Bronchial epithelial cell (primary cell): Measurements from ENCODE around the gene HDGFL3. TPM values are rescaled to one million over a fixed set of nuclear protein-coding genes. Genes with fewer than 3 reads are reported as not detected.
"Not testable (repeated sequence)": the region's sequence is repeated elsewhere in the genome, so short reads cannot be mapped to it uniquely, and the experiment has no call there.

Source experiments
- DNase-seq: peaks from one replicate; pipeline ENCODE4 v3.0.0-alpha.2; 2010; ENCODE audit warnings: low read depth
- FAIRE-seq: peaks from 2 replicates; lab custom pipeline; 2011; peaks lifted over from hg19 to GRCh38; lab: Jason Lieb, UNC
- H3K27me3 ChIP-seq: 2 replicates; pipeline ENCODE4 v1.5.1; 2011; ENCODE audit warnings: low read length; ENCODE audit not compliant: control insufficient read depth, insufficient read depth
- H3K36me3 ChIP-seq: 2 replicates; pipeline ENCODE4 v1.5.1; 2011; ENCODE audit warnings: low read length; ENCODE audit not compliant: control insufficient read depth, insufficient read depth
- H3K4me3 ChIP-seq: 2 replicates; pipeline ENCODE4 v1.5.1; 2011; ENCODE audit warnings: mild to moderate bottlenecking, low read depth, low read length, control low read depth
- CTCF ChIP-seq: IDR thresholded peaks from 2 replicates; pipeline ENCODE4 v1.5.1; 2011; ENCODE audit warnings: mild to moderate bottlenecking, moderate library complexity, low read length, control low read depth, inconsistent platforms; ENCODE audit not compliant: insufficient read depth, severe bottlenecking
- total RNA-seq: library from RNA; depleted of rRNA; stranded (reverse); fragments of >200 nt; gene quantifications from 2 replicates; pipeline ENCODE4 v1.2.1, GENCODE V29; 2014

Gene HDGFL3
- total RNA-seq, 1 donor from 2014 or later: 28.7 TPM

DNA sequence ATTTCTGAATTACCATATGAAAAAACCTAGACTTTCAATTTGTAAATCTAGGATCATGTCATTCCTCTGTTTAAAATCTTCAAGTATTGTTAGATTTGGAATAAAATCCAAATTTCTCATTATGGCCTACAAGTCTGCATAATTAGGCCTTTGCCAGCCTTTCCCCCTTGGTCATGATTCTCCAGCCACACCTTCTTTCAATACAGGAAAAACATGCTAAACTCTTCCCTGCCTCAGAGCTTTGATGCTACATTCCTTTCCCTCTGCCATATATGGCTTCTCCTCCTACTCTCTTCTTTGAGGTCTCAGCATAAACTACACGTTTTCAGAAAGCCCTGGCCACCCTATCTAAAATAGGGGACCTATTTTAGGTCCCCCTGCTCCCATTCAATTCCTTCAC, 51.7 kb downstream of the HDGFL3 start:
- Histone ChIP-seq H3K36me3 (peaks cover 1% of the 10 kb centered on the region), H3K27me3 (no peaks in the 10 kb centered on the region), H3K4me3 (no peak overlapping the region)
- no peak for TF ChIP-seq CTCF
- no peak for DNase-seq
- no peak for FAIRE-seq

DNA sequence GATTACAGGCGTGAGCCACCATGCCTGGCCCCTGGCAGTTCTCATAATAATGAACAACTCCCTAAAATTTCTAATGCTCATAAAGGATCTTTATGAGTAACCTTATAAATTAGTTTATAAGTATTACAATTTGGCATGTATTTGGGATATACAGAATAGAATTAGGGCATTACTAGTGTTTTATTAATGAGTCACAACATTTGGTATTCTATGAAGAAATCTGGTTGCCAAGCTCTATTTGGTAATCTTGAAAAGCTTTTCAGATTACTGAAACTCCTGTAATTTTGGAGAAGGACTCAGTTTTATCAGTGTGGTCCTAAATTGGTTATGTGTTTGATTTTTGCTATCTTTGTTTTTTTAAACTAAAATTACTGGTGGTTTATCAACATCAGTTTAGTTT, 54.3 kb downstream of the HDGFL3 start:
- FAIRE-seq (no peak), DNase-seq (peak; percentile 20)
- peaks cover 1% of the 10 kb centered on the region for H3K36me3 ChIP-seq
- no peak for TF ChIP-seq CTCF
- H3K27me3 ChIP-seq: no peaks in the 10 kb centered on the region
- no peak overlapping the region for H3K4me3 ChIP-seq

DNA sequence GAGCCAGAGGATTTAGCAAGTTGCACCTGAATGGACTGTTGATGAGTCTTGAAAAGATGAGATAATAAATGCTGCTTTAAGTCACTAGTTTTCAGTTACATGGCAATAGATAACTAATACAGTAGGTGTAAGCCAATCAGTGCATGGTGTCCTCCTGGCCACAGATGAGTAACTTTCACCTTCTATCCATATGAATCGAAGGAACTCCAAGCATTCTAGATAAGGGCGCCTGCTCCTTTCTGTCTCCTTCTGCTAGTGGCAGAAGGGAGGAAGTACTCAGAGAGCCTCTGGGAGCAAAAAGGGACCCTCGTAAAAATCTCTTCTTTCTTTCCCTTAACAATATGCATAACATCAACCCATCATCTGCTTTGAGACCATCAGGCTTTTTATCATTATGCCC, 62.9 kb downstream of the HDGFL3 start:
- H3K27me3 ChIP-seq: no peaks in the 10 kb centered on the region

DNA sequence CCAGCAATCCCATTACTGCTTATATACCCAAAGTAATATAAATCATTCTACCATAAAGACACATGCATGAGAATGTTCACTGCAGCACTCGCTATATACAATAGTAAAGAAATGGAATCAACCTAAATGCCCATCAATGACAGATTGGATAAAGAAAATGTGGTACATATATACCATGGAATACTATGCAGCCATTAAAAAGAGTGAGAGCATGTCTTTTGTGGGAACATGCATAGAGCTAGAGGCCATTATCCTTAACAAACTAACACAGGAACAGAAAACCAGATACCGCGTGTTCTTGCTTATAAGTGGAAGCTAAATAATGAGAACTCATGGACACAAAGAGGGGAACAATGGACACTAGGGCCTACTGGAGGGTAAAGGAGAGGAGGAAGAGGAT, 65.5 kb downstream of the HDGFL3 start:
- H3K27me3 ChIP-seq, DNase-seq, H3K36me3 ChIP-seq, FAIRE-seq, H3K4me3 ChIP-seq: not testable (repeated sequence)

More for the DNA sequence above, 62.9 kb downstream of the HDGFL3 start:
- no peak for FAIRE-seq
- Histone ChIP-seq H3K4me3 (no peak overlapping the region), H3K36me3 (peaks cover 7% of the 10 kb centered on the region)
- no peak for TF ChIP-seq CTCF
- DNase-seq: no peak

DNA sequence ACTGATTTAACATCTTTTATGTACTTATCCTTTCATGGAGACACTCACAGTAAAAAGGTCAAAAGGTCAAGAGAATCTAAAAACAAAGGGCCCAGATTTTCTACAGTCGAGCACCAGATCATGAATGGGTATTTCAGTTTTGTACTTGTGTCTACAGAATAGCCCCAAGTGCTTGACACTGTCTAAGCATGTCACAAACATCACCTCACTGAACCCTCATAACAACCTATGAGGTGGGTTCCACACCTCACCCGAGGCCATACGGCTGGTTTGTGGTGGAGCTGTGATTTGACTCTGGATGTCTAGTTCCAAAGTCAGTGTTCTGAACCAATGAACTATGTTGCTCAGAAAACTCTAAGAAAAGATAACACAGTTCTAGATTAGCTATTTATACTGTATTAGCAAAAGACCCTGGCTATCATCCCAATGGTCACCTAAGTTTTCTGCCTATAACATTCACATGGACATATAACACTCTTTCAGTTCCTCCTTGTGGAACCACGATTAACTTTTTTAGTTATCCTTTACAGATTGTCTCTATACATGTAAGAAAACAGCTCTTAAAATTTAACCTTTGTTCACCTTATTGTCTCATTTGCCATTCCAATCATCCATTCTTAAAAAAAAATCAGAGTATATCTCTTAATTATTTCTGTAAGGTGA, 74.6 kb downstream of the HDGFL3 start:
- Histone ChIP-seq H3K27me3 (no peaks in the 10 kb centered on the region), H3K4me3 (no peak overlapping the region), H3K36me3 (peaks cover 1% of the 10 kb centered on the region)
- no peak for DNase-seq
- no peak for FAIRE-seq
- TF ChIP-seq CTCF: no peak

GRCh38 chr15:83129791-83130190, 77.8 kb downstream of the HDGFL3 start:
- DNase-seq: no peak
- Histone ChIP-seq H3K36me3 (peaks cover 1% of the 10 kb centered on the region), H3K4me3 (no peak overlapping the region), H3K27me3 (no peaks in the 10 kb centered on the region)
- no peak for TF ChIP-seq CTCF
- no peak for FAIRE-seq
